Tibial artery (tissue), 4 donors: Measurements from ENCODE around the gene KLHL41.
"Not testable (repeated sequence)": the region's sequence is repeated elsewhere in the genome, so short reads cannot be mapped to it uniquely, and the experiment has no call there.

ENCODE experiments used
- DNase-seq, 2 donors: peaks; one replicate each; pipeline ENCODE4 v3.0.0-alpha.2; 2019
- H3K27ac ChIP-seq, 2 donors: fragments of 200-600 bp; sonication (generic) in 1 of 2; 1 replicate in 1 of 2; 2 replicates in 1 of 2; pipeline ENCODE4 v1.5.1; 2018 to 2019; ENCODE audit warnings: mild to moderate bottlenecking in 1 of 2
- H3K27me3 ChIP-seq, 2 donors: fragments of 200-600 bp; sonication (generic) in 1 of 2; one replicate each; pipeline versions ENCODE4 v1.5.1 to v1.6.0; 2016 to 2019
- H3K36me3 ChIP-seq, 3 donors: fragments of 200-600 bp; sonication (generic) in 2 of 3; one replicate each; pipeline ENCODE4 v1.5.1; 2016 to 2019; ENCODE audit warnings: mild to moderate bottlenecking in 2 of 3
- H3K4me1 ChIP-seq, 4 donors: fragments of 200-600 bp; sonication (generic) in 2 of 4; 1 replicate in 3 of 4; 2 replicates in 1 of 4; pipeline ENCODE4 v1.5.1; 2016 to 2019
- H3K4me3 ChIP-seq, 2 donors: fragments of 200-600 bp; sonication (generic) in 1 of 2; 1 replicate in 1 of 2; 2 replicates in 1 of 2; pipeline ENCODE4 v1.5.1; 2018 to 2019; ENCODE audit warnings: mild to moderate bottlenecking in 2 of 2
- H3K9me3 ChIP-seq, 3 donors: fragments of 200-600 bp; sonication (generic) in 1 of 3; one replicate each; pipeline ENCODE4 v1.5.1; 2016 to 2019
- intact Hi-C: fragments of 100-400 bp; cut with DNase I; formaldehyde crosslinking; loops from one replicate; pipeline ENCODE4 v1.15.0; 2023; ENCODE audit warnings: low total_unique reads
- TF ChIP-seq, protein P1 (sequence below), 2 experiments: fragments of 200-600 bp in 1 of 2; fragments of 450-650 bp in 1 of 2; IDR thresholded peaks; one replicate each; pipeline ENCODE4 v1.5.1; 2017 to 2019; ENCODE audit warnings: antibody characterized with exemption in 2 of 2, mild to moderate bottlenecking in 1 of 2, moderate library complexity in 1 of 2

Gene KLHL41

GRCh38 chr2:169513926-169514325, 4.4 kb downstream of the KLHL41 start:
- Histone ChIP-seq H3K4me3 (no peak overlapping the region), H3K9me3 (no peaks in the 10 kb centered on the region), H3K4me1 (peaks cover 0 to 32% (median 3%) of the 10 kb centered on the region in 4 donors), H3K27ac (no peak overlapping the region), H3K27me3 (no peaks in the 10 kb centered on the region), H3K36me3 (peaks cover 0 to 6% (median 4%) of the 10 kb centered on the region in 3 donors)
- TF ChIP-seq, protein P1, sequence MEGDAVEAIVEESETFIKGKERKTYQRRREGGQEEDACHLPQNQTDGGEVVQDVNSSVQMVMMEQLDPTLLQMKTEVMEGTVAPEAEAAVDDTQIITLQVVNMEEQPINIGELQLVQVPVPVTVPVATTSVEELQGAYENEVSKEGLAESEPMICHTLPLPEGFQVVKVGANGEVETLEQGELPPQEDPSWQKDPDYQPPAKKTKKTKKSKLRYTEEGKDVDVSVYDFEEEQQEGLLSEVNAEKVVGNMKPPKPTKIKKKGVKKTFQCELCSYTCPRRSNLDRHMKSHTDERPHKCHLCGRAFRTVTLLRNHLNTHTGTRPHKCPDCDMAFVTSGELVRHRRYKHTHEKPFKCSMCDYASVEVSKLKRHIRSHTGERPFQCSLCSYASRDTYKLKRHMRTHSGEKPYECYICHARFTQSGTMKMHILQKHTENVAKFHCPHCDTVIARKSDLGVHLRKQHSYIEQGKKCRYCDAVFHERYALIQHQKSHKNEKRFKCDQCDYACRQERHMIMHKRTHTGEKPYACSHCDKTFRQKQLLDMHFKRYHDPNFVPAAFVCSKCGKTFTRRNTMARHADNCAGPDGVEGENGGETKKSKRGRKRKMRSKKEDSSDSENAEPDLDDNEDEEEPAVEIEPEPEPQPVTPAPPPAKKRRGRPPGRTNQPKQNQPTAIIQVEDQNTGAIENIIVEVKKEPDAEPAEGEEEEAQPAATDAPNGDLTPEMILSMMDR (IDR thresholded peaks at IDR 0.05): no peak
- intact Hi-C loops: no loop called here
- no peak for DNase-seq

- H3K36me3 ChIP-seq: not testable (repeated sequence)
These were observed 5.3 kb downstream of the KLHL41 start for GRCh38 chr2:169514758-169515157.

DNA sequence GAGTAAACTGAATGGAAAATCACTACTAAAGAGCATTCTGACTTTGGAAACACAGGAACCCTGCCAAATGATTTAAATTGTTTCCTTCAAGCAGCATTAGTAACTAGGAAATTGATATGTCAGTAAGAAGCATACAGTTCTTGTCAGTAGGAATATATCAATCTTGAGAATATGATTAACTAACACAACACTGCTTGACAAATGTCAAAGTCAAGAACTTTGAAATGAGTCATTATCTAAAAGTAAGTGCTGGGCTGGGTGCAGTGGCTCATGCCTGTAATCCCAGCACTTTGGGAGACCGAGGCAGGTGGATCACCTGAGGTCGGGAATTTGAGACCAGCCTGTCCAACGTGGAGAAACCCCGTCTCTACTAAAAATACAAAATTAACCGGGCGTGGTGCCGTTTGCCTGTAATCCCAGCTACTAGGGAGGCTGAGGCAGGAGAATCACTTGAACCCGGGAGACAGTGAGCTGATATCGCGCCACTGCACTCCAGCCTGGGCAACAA, 7.0 kb downstream of the KLHL41 start:
- DNase-seq, intact Hi-C loops, H3K9me3 ChIP-seq, H3K27ac ChIP-seq, H3K27me3 ChIP-seq, H3K4me3 ChIP-seq: not testable (repeated sequence)
- Histone ChIP-seq H3K36me3 (peaks cover 0 to 17% (median 9%) of the 10 kb centered on the region in 3 donors), H3K4me1 (peaks cover 0 to 24% (median 0%) of the 10 kb centered on the region in 4 donors)

More at GRCh38 chr2:169514758-169515157, 5.3 kb downstream of the KLHL41 start:
- H3K27ac ChIP-seq, DNase-seq, intact Hi-C loops, H3K9me3 ChIP-seq, H3K27me3 ChIP-seq, H3K4me3 ChIP-seq: not testable (repeated sequence)
- H3K4me1 ChIP-seq: peaks cover 0 to 25% (median under 1%) of the 10 kb centered on the region in 4 donors

DNA sequence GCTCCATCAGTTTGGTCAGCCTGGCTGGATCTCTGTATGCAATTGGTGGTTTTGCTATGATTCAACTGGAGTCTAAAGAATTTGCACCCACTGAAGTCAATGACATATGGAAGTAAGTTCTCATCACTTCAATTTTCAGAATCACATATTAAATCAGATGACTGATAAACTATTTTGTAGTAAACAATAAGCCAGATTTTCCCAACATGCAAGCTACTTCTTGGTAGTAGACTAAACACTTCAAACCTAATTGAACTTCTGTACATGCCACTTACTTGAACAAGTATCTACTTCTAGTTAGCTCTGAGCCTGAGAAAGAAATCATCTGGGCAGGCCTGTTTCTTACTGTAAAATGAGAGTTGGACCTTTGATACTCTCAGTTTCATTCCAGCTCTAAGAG, 11.4 kb downstream of the KLHL41 start:
- Histone ChIP-seq H3K4me3 (no peak overlapping the region), H3K4me1 (no peaks in the 10 kb centered on the region), H3K9me3 (no peaks in the 10 kb centered on the region), H3K27me3 (no peaks in the 10 kb centered on the region), H3K36me3 (peaks cover 0 to 35% (median 9%) of the 10 kb centered on the region in 3 donors), H3K27ac (no peak overlapping the region)
- TF ChIP-seq, protein P1 (IDR thresholded peaks at IDR 0.05): no peak
- intact Hi-C loops: no loop called here
- DNase-seq: no peak

DNA sequence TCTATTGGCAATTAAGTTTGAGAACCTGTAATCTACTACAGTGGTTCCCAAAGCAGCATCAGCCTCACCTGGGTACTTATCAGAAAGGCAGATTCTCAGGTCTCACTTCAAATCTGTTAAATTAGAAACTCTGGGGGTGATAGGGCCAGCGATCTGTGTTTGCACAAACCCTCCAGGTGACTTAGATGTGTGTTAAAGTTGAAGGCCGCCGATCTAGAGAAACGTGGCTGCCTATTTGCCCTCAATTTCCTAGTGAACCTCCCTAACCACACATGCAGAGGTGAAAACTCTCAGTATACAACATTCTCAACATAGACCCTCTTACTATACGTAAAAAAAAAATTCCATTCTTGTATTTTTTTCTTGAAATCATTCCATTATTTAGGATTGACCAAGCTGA, 14.2 kb downstream of the KLHL41 start:
- Histone ChIP-seq H3K9me3 (no peaks in the 10 kb centered on the region), H3K36me3 (peaks cover 0 to 38% (median 6%) of the 10 kb centered on the region in 3 donors), H3K27ac (no peak overlapping the region), H3K4me3 (no peak overlapping the region), H3K27me3 (no peaks in the 10 kb centered on the region), H3K4me1 (no peaks in the 10 kb centered on the region)
- intact Hi-C loops: no loop called here
- TF ChIP-seq, protein P1 (IDR thresholded peaks at IDR 0.05): no peak
- no peak for DNase-seq

- no peaks in the 10 kb centered on the region for H3K4me1 ChIP-seq
- intact Hi-C loops: no loop called here
- no peak overlapping the region for H3K4me3 ChIP-seq
- no peak for DNase-seq
- no peak overlapping the region for H3K27ac ChIP-seq
- no peaks in the 10 kb centered on the region for H3K27me3 ChIP-seq
- H3K36me3 ChIP-seq: peaks cover 0 to 34% (median 6%) of the 10 kb centered on the region in 3 donors
- TF ChIP-seq, protein P1 (IDR thresholded peaks at IDR 0.05): no peak
- no peaks in the 10 kb centered on the region for H3K9me3 ChIP-seq
These were observed 15.9 kb downstream of the KLHL41 start for GRCh38 chr2:169525434-169525833.

DNA sequence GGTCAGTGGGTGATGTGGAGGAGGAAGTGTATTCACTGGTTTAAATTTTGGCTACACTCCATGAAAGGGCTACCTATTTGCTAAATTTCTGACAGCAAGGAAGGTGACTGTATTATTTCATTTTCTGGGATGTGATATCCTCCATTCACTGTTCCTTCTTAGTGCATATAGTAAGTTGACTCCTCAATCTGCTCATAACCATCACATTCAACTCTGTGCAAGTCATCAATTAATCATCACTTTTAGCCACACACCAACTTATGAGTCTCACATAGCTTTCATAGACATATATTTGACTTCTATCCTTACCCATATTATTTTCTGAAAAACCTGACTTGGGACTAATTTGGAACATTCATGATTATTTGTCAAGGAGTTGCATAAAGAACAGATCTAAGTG, 16.9 kb downstream of the KLHL41 start:
- intact Hi-C loops: no loop called here
- TF ChIP-seq, protein P1 (IDR thresholded peaks at IDR 0.05): no peak
- Histone ChIP-seq H3K9me3 (no peaks in the 10 kb centered on the region), H3K4me3 (no peak overlapping the region), H3K27ac (no peak overlapping the region), H3K27me3 (no peaks in the 10 kb centered on the region), H3K36me3 (peaks cover 0 to 32% (median 2%) of the 10 kb centered on the region in 3 donors), H3K4me1 (no peaks in the 10 kb centered on the region)
- no peak for DNase-seq
